Measurements from ENCODE around the gene COL28A1.

Gene COL28A1

GRCh38 chr7:7311001-7311400 lies 224.7 kb downstream of the COL28A1 start:
- TF ChIP-seq SIN3A (IDR thresholded peaks at IDR 0.05; ENCODE audit: borderline replicate concordance, insufficient read depth, low read length) (no peak), REST (IDR thresholded peaks at IDR 0.05; ENCODE audit: insufficient read depth in 1 of 2, low read depth in 2 of 2, low read length in 2 of 2) (no peak), TAF1 (IDR thresholded peaks at IDR 0.05; ENCODE audit: borderline replicate concordance, insufficient read depth, low read length) (no peak), POLR2AphosphoS5 (IDR thresholded peaks at IDR 0.05; ENCODE audit: low read depth, low read length) (no peak), FOXP2 (optimal IDR thresholded peaks at IDR 0.05; ENCODE audit: borderline replicate concordance, extremely low read depth, extremely low read length, insufficient read depth) (no peak)

- TF ChIP-seq SIN3A (IDR thresholded peaks at IDR 0.05; ENCODE audit: borderline replicate concordance, insufficient read depth, low read length) = no peak
- TF ChIP-seq TAF1 (IDR thresholded peaks at IDR 0.05; ENCODE audit: borderline replicate concordance, insufficient read depth, low read length) = no peak
- no peak for TF ChIP-seq FOXP2 (optimal IDR thresholded peaks at IDR 0.05; ENCODE audit: borderline replicate concordance, extremely low read depth, extremely low read length, insufficient read depth)
- TF ChIP-seq REST (IDR thresholded peaks at IDR 0.05; ENCODE audit: insufficient read depth in 1 of 2, low read depth in 2 of 2, low read length in 2 of 2) = no peak
- no peak for TF ChIP-seq POLR2AphosphoS5 (IDR thresholded peaks at IDR 0.05; ENCODE audit: low read depth, low read length)
These were observed 226.5 kb downstream of the COL28A1 start for GRCh38 chr7:7309203-7309602.

Measured in PFSK-1 (cell line).